Vagina (tissue), 2 donors: ENCODE results near the gene TMC8. TPM values are rescaled to one million over a fixed set of nuclear protein-coding genes. Genes with fewer than 3 reads are reported as not detected.

Experiments used
- DNase-seq, 2 donors: peaks; one replicate each; pipeline ENCODE4 v3.0.0-alpha.2; 2017; ENCODE audit errors: extremely low spot score in 2 of 2
- H3K27ac ChIP-seq: fragments of 200-600 bp; sonication (generic); one replicate; pipeline ENCODE4 v1.5.1; 2019
- H3K27me3 ChIP-seq: fragments of 200-600 bp; sonication (generic); one replicate; pipeline ENCODE4 v1.5.1; 2019
- H3K36me3 ChIP-seq, 2 donors: fragments of 200-600 bp; sonication (generic); one replicate each; pipeline ENCODE4 v1.5.1; 2017 to 2019
- H3K4me1 ChIP-seq: fragments of 200-600 bp; sonication (generic); one replicate; pipeline ENCODE4 v1.5.1; 2019
- H3K4me3 ChIP-seq, 2 donors: fragments of 200-600 bp; sonication (generic); 1 replicate in 1 of 2; 2 replicates in 1 of 2; pipeline ENCODE4 v1.5.1; 2016 to 2019
- H3K9me3 ChIP-seq: fragments of 200-600 bp; sonication (generic); one replicate; pipeline ENCODE4 v1.5.1; 2019
- CTCF ChIP-seq, 3 experiments: fragments of 450-650 bp in 2 of 3; fragments of 200-600 bp in 1 of 3; sonication (generic) in 1 of 3; IDR thresholded peaks; one replicate each; pipeline ENCODE4 v1.5.1; 2017 to 2019; ENCODE audit warnings: antibody characterized with exemption in 3 of 3, mild to moderate bottlenecking in 2 of 3, moderate library complexity in 2 of 3
- POLR2A ChIP-seq, 2 donors: fragments of 450-650 bp; IDR thresholded peaks; one replicate each; pipeline ENCODE4 v1.6.1; 2017; ENCODE audit warnings: antibody characterized with exemption in 2 of 2, mild to moderate bottlenecking in 2 of 2, moderate library complexity in 2 of 2
- POLR2AphosphoS5 ChIP-seq, 2 donors: sonication (generic); formaldehyde crosslinking; IDR thresholded peaks; one replicate each; pipeline ENCODE4 v1.9.0; 2017; ENCODE audit warnings: antibody characterized with exemption in 2 of 2, mild to moderate bottlenecking in 2 of 2, low read depth in 1 of 2; ENCODE audit not compliant: insufficient read depth in 1 of 2
- intact Hi-C: fragments of 100-400 bp; cut with DNase I; formaldehyde crosslinking; loops from one replicate; pipeline ENCODE4 v1.15.1; 2023
- total RNA-seq: library from RNA; depleted of rRNA; stranded (reverse); fragments of >200 nt; gene quantifications from one replicate; pipeline ENCODE4 v1.2.3, GENCODE V29; 2016

TMC8 gene
- total RNA-seq, 1 donor from 2014 or later: 24.6 TPM

GRCh38 chr17:78101112-78101511 is 29.5 kb upstream of the TMC8 start:
- intact Hi-C loops: no loop called here
- no peak for TF ChIP-seq CTCF (IDR thresholded peaks at IDR 0.05)
- no peak for TF ChIP-seq POLR2A (IDR thresholded peaks at IDR 0.05)
- no peak for DNase-seq

GRCh38 chr17:78101542-78101941 is 29.0 kb upstream of the TMC8 start:
- intact Hi-C loops: no loop called here
- DNase-seq: no peak
- peaks cover 4 to 56% of the 10 kb centered on the region in 2 donors for H3K36me3 ChIP-seq
- TF ChIP-seq POLR2A (IDR thresholded peaks at IDR 0.05) (no peak), POLR2AphosphoS5 (IDR thresholded peaks at IDR 0.05; ENCODE audit: insufficient read depth in 1 of 2, low read depth in 1 of 2) (no peak), CTCF (IDR thresholded peaks at IDR 0.05) (no peak)
- H3K9me3 ChIP-seq: no peaks in the 10 kb centered on the region
- H3K4me3 ChIP-seq: no peak overlapping the region
- no peaks in the 10 kb centered on the region for H3K4me1 ChIP-seq
- H3K27ac ChIP-seq: no peak overlapping the region
- H3K27me3 ChIP-seq: no peaks in the 10 kb centered on the region

More at GRCh38 chr17:78101112-78101511, 29.5 kb upstream of the TMC8 start:
- H3K27ac ChIP-seq: no peak overlapping the region
- no peaks in the 10 kb centered on the region for H3K9me3 ChIP-seq
- H3K27me3 ChIP-seq: no peaks in the 10 kb centered on the region
- H3K4me1 ChIP-seq: no peaks in the 10 kb centered on the region
- H3K4me3 ChIP-seq: no peak overlapping the region
- peaks cover 4 to 60% of the 10 kb centered on the region in 2 donors for H3K36me3 ChIP-seq

- Histone ChIP-seq H3K4me1 (no peaks in the 10 kb centered on the region), H3K27me3 (no peaks in the 10 kb centered on the region), H3K4me3 (no peak overlapping the region), H3K9me3 (no peaks in the 10 kb centered on the region), H3K27ac (no peak overlapping the region), H3K36me3 (peaks cover under 1 to 44% of the 10 kb centered on the region in 2 donors)
- intact Hi-C loops: no loop called here
- TF ChIP-seq POLR2AphosphoS5 (IDR thresholded peaks at IDR 0.05; ENCODE audit: insufficient read depth in 1 of 2, low read depth in 1 of 2) (no peak), CTCF (IDR thresholded peaks at IDR 0.05) (no peak), POLR2A (IDR thresholded peaks at IDR 0.05) (no peak)
- no peak for DNase-seq
These were observed 27.3 kb upstream of the TMC8 start for GRCh38 chr17:78103311-78103710.

- Histone ChIP-seq H3K27me3 (no peaks in the 10 kb centered on the region), H3K9me3 (no peaks in the 10 kb centered on the region), H3K36me3 (peaks cover 0 to 32% of the 10 kb centered on the region in 2 donors), H3K27ac (no peak overlapping the region), H3K4me3 (no peak overlapping the region), H3K4me1 (no peaks in the 10 kb centered on the region)
- intact Hi-C loops: no loop called here
- no peak for DNase-seq
- no peak for TF ChIP-seq POLR2AphosphoS5 (IDR thresholded peaks at IDR 0.05; ENCODE audit: insufficient read depth in 1 of 2, low read depth in 1 of 2)
These were observed 26.0 kb upstream of the TMC8 start for GRCh38 chr17:78104540-78104941.

GRCh38 chr17:78105101-78105500 is 25.5 kb upstream of the TMC8 start:
- Histone ChIP-seq H3K36me3 (peaks cover 0 to 26% of the 10 kb centered on the region in 2 donors), H3K27me3 (no peaks in the 10 kb centered on the region), H3K27ac (no peak overlapping the region), H3K4me3 (no peak overlapping the region), H3K4me1 (no peaks in the 10 kb centered on the region), H3K9me3 (no peaks in the 10 kb centered on the region)
- TF ChIP-seq POLR2A (IDR thresholded peaks at IDR 0.05) (no peak), CTCF (IDR thresholded peaks at IDR 0.05) (no peak), POLR2AphosphoS5 (IDR thresholded peaks at IDR 0.05; ENCODE audit: insufficient read depth in 1 of 2, low read depth in 1 of 2) (no peak)
- DNase-seq: no peak
- intact Hi-C loops: no loop called here
